ENCODE data around the gene SERGEF.

GRCh38 chr11:17811352-17811751 is 201.5 kb downstream of the SERGEF start:
- TF ChIP-seq NR2C2 (CRISPR knock-in tag; IDR thresholded peaks at IDR 0.05; ENCODE audit: borderline replicate concordance) (no peak), ZFP1 (CRISPR knock-in tag; IDR thresholded peaks at IDR 0.05) (no peak), TBL1XR1 (IDR thresholded peaks at IDR 0.05; ENCODE audit: borderline replicate concordance, low read length, partially characterized antibody) (no peak), TARDBP (CRISPR knock-in tag; IDR thresholded peaks at IDR 0.05) (no peak), ZNF562 (CRISPR knock-in tag; IDR thresholded peaks at IDR 0.05; ENCODE audit: borderline replicate concordance) (no peak), ZBTB10 (CRISPR knock-in tag; IDR thresholded peaks at IDR 0.05; ENCODE audit: borderline replicate concordance) (no peak), ZNF639 (CRISPR knock-in tag; conservative IDR thresholded peaks at IDR 0.05) (no peak)
